Adrenal gland (tissue), 12 donors: Measurements from ENCODE around the gene ELP1. TPM values are rescaled to one million over a fixed set of nuclear protein-coding genes. Genes with fewer than 3 reads are reported as not detected.

ENCODE experiments used
- DNase-seq, 7 donors: peaks; one replicate each; pipeline ENCODE4 v3.0.0-alpha.2; 2019 to 2020
- H3K27ac ChIP-seq, 5 donors: fragments of 200-600 bp; sonication (generic) in 4 of 5; 1 replicate in 3 of 5; 2 replicates in 2 of 5; pipeline versions ENCODE4 v1.5.1 to v1.8.0; 2016 to 2020; ENCODE audit warnings: mild to moderate bottlenecking in 1 of 5
- H3K27me3 ChIP-seq: fragments of 200-600 bp; 2 replicates; pipeline ENCODE4 v1.8.0; 2021
- H3K36me3 ChIP-seq, 2 donors: fragments of 200-600 bp; replicated peaks in 1 of 2; 1 replicate in 1 of 2; 2 replicates in 1 of 2; pipeline versions ENCODE4 v1.5.1 to v1.8.0; 2018 to 2022
- H3K4me1 ChIP-seq, 2 donors: fragments of 200-600 bp; replicated peaks in 1 of 2; 1 replicate in 1 of 2; 2 replicates in 1 of 2; pipeline versions ENCODE4 v1.5.1 to v1.8.0; 2018 to 2021
- H3K4me3 ChIP-seq, 4 donors: fragments of 200-600 bp; sonication (generic) in 3 of 4; one replicate each; pipeline ENCODE4 v1.5.1; 2016 to 2018
- H3K9me3 ChIP-seq, 3 donors: fragments of 200-600 bp; sonication (generic) in 1 of 3; replicated peaks in 1 of 3; 1 replicate in 2 of 3; 2 replicates in 1 of 3; pipeline versions ENCODE4 v1.5.1 to v1.8.0; 2016 to 2021
- CTCF ChIP-seq, 6 experiments: fragments of 450-650 bp in 4 of 6; fragments of 200-600 bp in 2 of 6; sonication (generic) in 1 of 6; IDR thresholded peaks; 1 replicate in 5 of 6; 2 replicates in 1 of 6; pipeline versions ENCODE4 v1.5.1 to v1.8.0; 2016 to 2021; ENCODE audit warnings: antibody characterized with exemption in 6 of 6, mild to moderate bottlenecking in 2 of 6, moderate library complexity in 1 of 6
- POLR2A ChIP-seq, 2 donors: fragments of 450-650 bp; IDR thresholded peaks; one replicate each; pipeline ENCODE4 v1.6.1; 2017; ENCODE audit warnings: antibody characterized with exemption in 2 of 2, mild to moderate bottlenecking in 2 of 2, moderate library complexity in 1 of 2
- whole genome bisulfite sequencing, 4 donors: extraction: QIAGEN DNeasy Blood & Tissue Kit in 2 of 4; methylation state at CpG; one replicate each; pipeline versions ENCODE4 v1.1.5 to v1.1.7; 2013 to 2017; 5-methylcytosine and 5-hydroxymethylcytosine counted together
- intact Hi-C, 2 donors: fragments of 100-400 bp; cut with DNase I; formaldehyde crosslinking; loops; one replicate each; pipeline versions ENCODE4 v1.14.1 to v1.15.0; 2022 to 2023
- polyA plus RNA-seq, 3 donors: library from polyadenylated mRNA; stranded (reverse); fragments of 200-250 nt in 2 of 3; fragments of 350-450 nt in 1 of 3; fragmentation: Illumina TruSeq in 1 of 3; extraction: RNeasy Lipid Tissue Mini Kit (QIAGEN cat#74804) in 1 of 3; gene quantifications; one replicate each; pipeline ENCODE4 v1.2.3, GENCODE V29; 2013 to 2014
- total RNA-seq, 9 donors: library from RNA; depleted of rRNA in 4 of 9; stranded (reverse); fragments of >200 nt in 4 of 9; fragments of 120-200 nt in 1 of 9; fragmentation: NEBNext Ultra II Directional in 1 of 9; extraction: Animal tissue kit (Norgen Biotek cat#: 25700) in 1 of 9; gene quantifications; one replicate each; pipeline versions ENCODE4 v1.1.0 to v1.2.4, GENCODE V29; 2013 to 2023
- donor health status: healthy with polysubstance abuse.
- donor health status: Bipolar disorder and iron deficiency.
- donor health status: DM: yes; HTN: yes; CAD: no.
- donor health status: DM: no; HTN: no; CAD: no.
- donor health status: DM: no; HTN: no; CAD: no.
- donor health status: DM: yes; HTN: yes; CAD: no.

The ELP1 gene
- total and polyA plus RNA-seq, 12 donors, result 54.3 to 768 (median 147) TPM

GRCh38 chr9:108939975-108940374 is 6.1 kb upstream of the ELP1 start:
- WGBS, 4 donors, result 89 to 94% (median 90%) methylated on average over 4 of the region's 4 CpGs
- Histone ChIP-seq H3K4me1 (peaks cover 3 to 19% of the 10 kb centered on the region in 2 donors), H3K9me3 (no peaks in the 10 kb centered on the region), H3K36me3 (peaks cover 0 to 69% of the 10 kb centered on the region in 2 donors), H3K27me3 (no peaks in the 10 kb centered on the region), H3K27ac (no peak overlapping the region), H3K4me3 (no peak overlapping the region)
- intact Hi-C loops, result loop anchor here in 1 of 2 donors (10.0 kb wide), 1 partner anchor 185 kb away; no protein-coding TSS in a partner anchor
- no peak for TF ChIP-seq POLR2A (IDR thresholded peaks at IDR 0.05)
- no peak for TF ChIP-seq CTCF (IDR thresholded peaks at IDR 0.05)
- no peak for DNase-seq

- Histone ChIP-seq H3K9me3 (no peaks in the 10 kb centered on the region), H3K36me3 (peaks cover 0 to 46% of the 10 kb centered on the region in 2 donors), H3K27me3 (no peaks in the 10 kb centered on the region), H3K27ac (no peak overlapping the region), H3K4me3 (no peak overlapping the region), H3K4me1 (peaks cover 9 to 26% of the 10 kb centered on the region in 2 donors)
- no peak for TF ChIP-seq CTCF (IDR thresholded peaks at IDR 0.05)
- TF ChIP-seq POLR2A (IDR thresholded peaks at IDR 0.05), result no peak
- 84 to 90% (median 88%) methylated on average over 5 of the region's 5 CpGs for WGBS, 4 donors
- no peak for DNase-seq
- intact Hi-C loops, result loop anchor here in 1 of 2 donors (10.0 kb wide), 1 partner anchor 187 kb away; no protein-coding TSS in a partner anchor
Observed at GRCh38 chr9:108937561-108938305, 3.8 kb upstream of the ELP1 start.

- intact Hi-C loops, result loop anchor here in 1 of 2 donors (10.0 kb wide), 1 partner anchor 190 kb away; no protein-coding TSS in a partner anchor
- H3K36me3 ChIP-seq, result peaks cover 0 to 14% of the 10 kb centered on the region in 2 donors
- H3K4me3 ChIP-seq, result peak within 1 kb of the TSS; percentile 52 to 98 (median 92)
- peak within 1 kb of the TSS; percentile 49 to 98 (median 91) for H3K27ac ChIP-seq
- H3K4me1 ChIP-seq, result peaks cover 9 to 33% of the 10 kb centered on the region in 2 donors
- TF ChIP-seq POLR2A (IDR thresholded peaks at IDR 0.05), result peak in 1 of 2 donors; percentile 40
- peak in 1 of 6 experiments; percentile 1 for TF ChIP-seq CTCF (IDR thresholded peaks at IDR 0.05)
- WGBS, 4 donors, result 0 to 7% (median 0%) methylated on average over 9 to 47 of the region's 47 CpGs
- no peaks in the 10 kb centered on the region for H3K9me3 ChIP-seq
- peak; percentile 74 to 87 (median 76) for DNase-seq
- H3K27me3 ChIP-seq, result no peaks in the 10 kb centered on the region
Observed at GRCh38 chr9:108934323-108934893, 484 bp upstream of the ELP1 start, which contains the start of gene ABITRAM. Gene ABITRAM, plus strand, starts transcription at chr9:108934400. Its CDS starts 87 bp downstream, at chr9:108934487.

- WGBS, 4 donors, result 0 to 2% (median 1%) methylated on average over 10 to 25 of the region's 25 CpGs
Observed at GRCh38 chr9:108933231-108933717, 650 bp downstream of the ELP1 start.

More at GRCh38 chr9:108933231-108933717, 650 bp downstream of the ELP1 start:
- no peak for TF ChIP-seq CTCF (IDR thresholded peaks at IDR 0.05)
- no peak for TF ChIP-seq POLR2A (IDR thresholded peaks at IDR 0.05)
- Histone ChIP-seq H3K27me3 (no peaks in the 10 kb centered on the region), H3K4me1 (peaks cover 9 to 33% of the 10 kb centered on the region in 2 donors), H3K27ac (peak overlapping the region; percentile 49 to 98 (median 91)), H3K9me3 (no peaks in the 10 kb centered on the region), H3K36me3 (peaks cover 0 to 14% of the 10 kb centered on the region in 2 donors), H3K4me3 (peak overlapping the region; percentile 52 to 98 (median 74))
- intact Hi-C loops, result loop anchor here in 1 of 2 donors (10.0 kb wide), 1 partner anchor 192 kb away; no protein-coding TSS in a partner anchor
- DNase-seq, result peak in 2 of 7 donors; percentile 15 to 23
